PC-3 (cell line): ENCODE results near the gene PCBP3. TPM values are rescaled to one million over a fixed set of nuclear protein-coding genes. Genes with fewer than 3 reads are reported as not detected.

ENCODE experiments used
- ATAC-seq: fragments of 200-7000 bp; cut with Tn5 transposase; 2 replicates; pipeline ENCODE4 v1.9.1; 2020; ENCODE audit warnings: mild to moderate bottlenecking, moderate library complexity
- BruUV-seq: library from RNA; stranded (reverse); fragments of 400-500 nt; replicated peaks from 2 replicates; lab custom pipeline; 2021; lab: Mats Ljungman, UMichigan
- CTCF ChIA-PET: fragments of 300-600 bp; sonication (Branson Sonifier 250); formaldehyde crosslinking; loops from one replicate; lab custom pipeline; 2022; ENCODE audit warnings: antibody characterized with exemption; lab: Charles Lee
- POLR2A ChIA-PET: fragments of 300-600 bp; sonication (Branson Sonifier 250); formaldehyde crosslinking; loops from one replicate; lab custom pipeline; 2022; ENCODE audit warnings: antibody characterized with exemption; ENCODE audit not compliant: unreplicated experiment; lab: Charles Lee
- DNase-seq: peaks from one replicate; pipeline ENCODE4 v3.0.0-alpha.2; 2015
- H2AFZ ChIP-seq: fragments of 300-600 bp; sonication (generic); 2 replicates; pipeline ENCODE4 v1.6.0; 2016; ENCODE audit warnings: antibody characterized with exemption, low read length
- H3F3A ChIP-seq: fragments of 300-600 bp; sonication (generic); one replicate; pipeline ENCODE4 v1.6.0; 2017; ENCODE audit warnings: antibody characterized with exemption, low read length, control low read depth, mild to moderate bottlenecking; ENCODE audit not compliant: unreplicated experiment
- H3K27ac ChIP-seq: fragments of 300-600 bp; sonication (generic); 2 replicates; pipeline ENCODE4 v1.5.1; 2016; ENCODE audit warnings: mild to moderate bottlenecking, low read length
- H3K27me3 ChIP-seq: fragments of 300-600 bp; sonication (generic); 2 replicates; pipeline ENCODE4 v1.6.1; 2016; ENCODE audit warnings: low read length, mixed read lengths
- H3K36me3 ChIP-seq: fragments of 300-600 bp; sonication (generic); 2 replicates; pipeline ENCODE4 v1.6.1; 2016; ENCODE audit warnings: low read depth, mixed run types, low read length, mixed read lengths
- H3K4me1 ChIP-seq: fragments of 300-600 bp; sonication (generic); 2 replicates; pipeline ENCODE4 v1.5.1; 2016; ENCODE audit warnings: low read length; ENCODE audit not compliant: insufficient read depth
- H3K4me2 ChIP-seq: fragments of 300-600 bp; sonication (generic); 2 replicates; pipeline ENCODE4 v1.6.0; 2016; ENCODE audit warnings: low read length
- H3K4me3 ChIP-seq: fragments of 300-600 bp; sonication (generic); 2 replicates; pipeline ENCODE4 v1.5.1; 2016; ENCODE audit warnings: mild to moderate bottlenecking, low read length, mixed read lengths
- H3K79me2 ChIP-seq: fragments of 300-600 bp; sonication (generic); 2 replicates; pipeline ENCODE4 v1.6.1; 2017; ENCODE audit warnings: low read length, mixed read lengths
- H3K9ac ChIP-seq: fragments of 300-600 bp; sonication (generic); 2 replicates; pipeline ENCODE4 v1.6.0; 2016; ENCODE audit warnings: mild to moderate bottlenecking, low read length
- H3K9me2 ChIP-seq: fragments of 300-600 bp; sonication (generic); replicated peaks from 2 replicates; pipeline ENCODE4 v1.6.1; 2016; ENCODE audit warnings: mixed run types, low read length, mixed read lengths
- H3K9me3 ChIP-seq: fragments of 300-600 bp; sonication (generic); 2 replicates; pipeline ENCODE4 v1.6.1; 2016; ENCODE audit warnings: low read length, mixed read lengths
- H4K20me1 ChIP-seq: fragments of 300-600 bp; sonication (generic); 2 replicates; pipeline ENCODE4 v1.6.1; 2016; ENCODE audit warnings: low read length, mixed read lengths
- EZH2 ChIP-seq: fragments of 300-600 bp; sonication (generic); IDR thresholded peaks from one replicate; pipeline ENCODE4 v1.6.1; 2017; ENCODE audit warnings: antibody characterized with exemption, mild to moderate bottlenecking, low read length; ENCODE audit not compliant: unreplicated experiment
- EZH2phosphoT487 ChIP-seq: fragments of 300-600 bp; sonication (generic); IDR thresholded peaks from 2 replicates; pipeline ENCODE4 v1.6.1; 2018; ENCODE audit warnings: mild to moderate bottlenecking, antibody characterized with exemption, low read length, borderline replicate concordance
- intact Hi-C: fragments of 100-400 bp; cut with micrococcal nuclease; formaldehyde crosslinking; loops from 2 replicates; pipeline ENCODE4 v1.9.0; 2023
- total RNA-seq: library from RNA; depleted of rRNA; stranded (reverse); fragments of >200 nt; gene quantifications from 2 replicates; pipeline ENCODE4 v1.2.3, GENCODE V29; 2014
- TF ChIP-seq, protein P1 (sequence below): fragments of 300-600 bp; sonication (generic); conservative IDR thresholded peaks from 2 replicates; pipeline ENCODE4 v1.5.1; 2017; ENCODE audit warnings: antibody characterized with exemption, low read depth, mild to moderate bottlenecking, low read length

Gene PCBP3
- total RNA-seq, 1 experiment from 2014 or later: 2.4 TPM

DNA sequence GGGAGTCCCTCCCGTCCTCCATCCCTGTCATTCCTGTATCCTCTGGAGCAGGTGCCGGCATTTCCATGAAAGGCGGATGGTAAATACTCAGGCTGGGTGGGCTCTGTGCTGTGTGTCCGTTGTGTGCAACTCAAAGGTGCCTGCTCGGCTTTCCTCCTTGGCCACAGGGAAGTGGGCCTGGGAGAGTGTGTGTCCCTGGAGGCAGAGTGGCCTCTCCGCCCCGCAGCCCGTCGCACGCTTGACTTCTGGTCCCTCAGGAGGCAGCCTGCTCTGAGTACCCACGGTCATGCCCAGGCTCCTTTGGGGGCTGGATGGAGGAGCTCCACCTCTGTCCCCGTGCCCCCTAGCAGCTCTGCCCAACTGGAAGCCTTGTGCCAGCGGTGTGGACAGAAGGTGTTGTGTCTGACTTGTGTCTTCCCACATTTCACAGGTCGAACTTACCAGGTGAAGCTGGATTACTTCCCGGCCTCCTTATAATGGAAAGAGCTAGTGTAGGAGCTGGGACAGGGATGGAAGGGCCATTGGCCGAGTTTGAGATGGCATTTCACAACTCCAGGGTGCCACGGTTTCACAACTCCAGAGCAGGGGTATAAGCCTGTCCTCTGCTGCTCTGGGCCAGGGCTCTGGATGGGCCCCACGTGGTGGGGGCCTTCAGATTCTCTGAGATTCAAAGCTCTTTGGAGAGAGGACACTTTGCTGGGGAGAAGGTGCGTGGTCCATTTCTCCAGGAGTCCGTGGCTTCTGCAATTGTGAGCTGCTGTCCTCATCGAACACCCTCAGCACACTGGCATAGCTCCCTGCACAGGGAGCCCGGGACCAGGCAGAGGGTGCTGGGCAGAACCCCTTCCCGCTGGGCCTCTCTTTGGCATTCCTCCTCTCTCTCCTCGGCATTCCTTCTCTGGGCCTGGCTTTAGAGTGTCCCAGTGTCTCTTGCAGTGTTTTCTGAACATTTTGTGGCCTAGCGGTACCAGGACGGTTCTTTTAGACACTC lies 185.3 kb downstream of the PCBP3 start:
- ATAC-seq (no peak), DNase-seq (no peak)
- no TSS peak for BruUV-seq
- Histone ChIP-seq H3F3A (no peaks in the 10 kb centered on the region), H2AFZ (no peak overlapping the region), H3K27ac (no peak overlapping the region), H3K4me2 (no peak overlapping the region), H3K79me2 (no peaks in the 10 kb centered on the region), H4K20me1 (no peaks in the 10 kb centered on the region), H3K27me3 (no peaks in the 10 kb centered on the region), H3K4me1 (peaks cover 11% of the 10 kb centered on the region; the same call in 1 of the 2 replicates), H3K4me3 (no peak overlapping the region), H3K9me2 (no peaks in the 10 kb centered on the region), H3K9me3 (no peaks in the 10 kb centered on the region), H3K9ac (no peak overlapping the region), H3K36me3 (no peaks in the 10 kb centered on the region)
- ChIA-PET CTCF (no interaction called here), POLR2A (no interaction called here)
- intact Hi-C loops: no loop called here
- TF ChIP-seq EZH2: no peak
- no peak for TF ChIP-seq EZH2phosphoT487
- TF ChIP-seq, protein P1, sequence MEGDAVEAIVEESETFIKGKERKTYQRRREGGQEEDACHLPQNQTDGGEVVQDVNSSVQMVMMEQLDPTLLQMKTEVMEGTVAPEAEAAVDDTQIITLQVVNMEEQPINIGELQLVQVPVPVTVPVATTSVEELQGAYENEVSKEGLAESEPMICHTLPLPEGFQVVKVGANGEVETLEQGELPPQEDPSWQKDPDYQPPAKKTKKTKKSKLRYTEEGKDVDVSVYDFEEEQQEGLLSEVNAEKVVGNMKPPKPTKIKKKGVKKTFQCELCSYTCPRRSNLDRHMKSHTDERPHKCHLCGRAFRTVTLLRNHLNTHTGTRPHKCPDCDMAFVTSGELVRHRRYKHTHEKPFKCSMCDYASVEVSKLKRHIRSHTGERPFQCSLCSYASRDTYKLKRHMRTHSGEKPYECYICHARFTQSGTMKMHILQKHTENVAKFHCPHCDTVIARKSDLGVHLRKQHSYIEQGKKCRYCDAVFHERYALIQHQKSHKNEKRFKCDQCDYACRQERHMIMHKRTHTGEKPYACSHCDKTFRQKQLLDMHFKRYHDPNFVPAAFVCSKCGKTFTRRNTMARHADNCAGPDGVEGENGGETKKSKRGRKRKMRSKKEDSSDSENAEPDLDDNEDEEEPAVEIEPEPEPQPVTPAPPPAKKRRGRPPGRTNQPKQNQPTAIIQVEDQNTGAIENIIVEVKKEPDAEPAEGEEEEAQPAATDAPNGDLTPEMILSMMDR: no peak

- no peak for ATAC-seq
- Histone ChIP-seq H3K79me2 (no peaks in the 10 kb centered on the region), H3F3A (no peaks in the 10 kb centered on the region), H3K9ac (no peak overlapping the region), H3K4me1 (peaks cover 11% of the 10 kb centered on the region; the same call in 1 of the 2 replicates), H3K4me3 (no peak overlapping the region), H4K20me1 (no peaks in the 10 kb centered on the region), H3K27ac (no peak overlapping the region), H3K27me3 (no peaks in the 10 kb centered on the region), H3K9me2 (no peaks in the 10 kb centered on the region), H3K9me3 (no peaks in the 10 kb centered on the region), H3K36me3 (no peaks in the 10 kb centered on the region), H2AFZ (no peak overlapping the region), H3K4me2 (no peak overlapping the region)
- no TSS peak for BruUV-seq
- ChIA-PET CTCF (no interaction called here), POLR2A (no interaction called here)
- TF ChIP-seq, protein P1: no peak
- intact Hi-C loops: no loop called here
- DNase-seq: no peak
Observed at GRCh38 chr21:45829668-45830067, 186.1 kb downstream of the PCBP3 start.

GRCh38 chr21:45830221-45830640 lies 186.7 kb downstream of the PCBP3 start:
- Histone ChIP-seq H3K4me3 (no peak overlapping the region), H3K9ac (no peak overlapping the region), H3K9me2 (no peaks in the 10 kb centered on the region), H3K79me2 (no peaks in the 10 kb centered on the region), H3K27ac (no peak overlapping the region), H3K27me3 (no peaks in the 10 kb centered on the region), H3F3A (no peaks in the 10 kb centered on the region), H4K20me1 (no peaks in the 10 kb centered on the region), H3K4me2 (no peak overlapping the region), H2AFZ (no peak overlapping the region), H3K9me3 (no peaks in the 10 kb centered on the region), H3K36me3 (no peaks in the 10 kb centered on the region), H3K4me1 (peaks cover 11% of the 10 kb centered on the region; the same call in 1 of the 2 replicates)
- CTCF ChIA-PET: no interaction called here
- POLR2A ChIA-PET: no interaction called here
- no peak for ATAC-seq
- BruUV-seq: no TSS peak
- no peak for DNase-seq
- intact Hi-C loops: no loop called here
- TF ChIP-seq, protein P1: no peak
- TF ChIP-seq EZH2phosphoT487 (no peak), EZH2 (no peak)
